ENCODE results near the gene AGTRAP. TPM values are rescaled to one million over a fixed set of nuclear protein-coding genes. Genes with fewer than 3 reads are reported as not detected.

The AGTRAP gene
- total RNA-seq, 2 experiments from 2014 or later, result 21.3 to 21.8 TPM

DNA sequence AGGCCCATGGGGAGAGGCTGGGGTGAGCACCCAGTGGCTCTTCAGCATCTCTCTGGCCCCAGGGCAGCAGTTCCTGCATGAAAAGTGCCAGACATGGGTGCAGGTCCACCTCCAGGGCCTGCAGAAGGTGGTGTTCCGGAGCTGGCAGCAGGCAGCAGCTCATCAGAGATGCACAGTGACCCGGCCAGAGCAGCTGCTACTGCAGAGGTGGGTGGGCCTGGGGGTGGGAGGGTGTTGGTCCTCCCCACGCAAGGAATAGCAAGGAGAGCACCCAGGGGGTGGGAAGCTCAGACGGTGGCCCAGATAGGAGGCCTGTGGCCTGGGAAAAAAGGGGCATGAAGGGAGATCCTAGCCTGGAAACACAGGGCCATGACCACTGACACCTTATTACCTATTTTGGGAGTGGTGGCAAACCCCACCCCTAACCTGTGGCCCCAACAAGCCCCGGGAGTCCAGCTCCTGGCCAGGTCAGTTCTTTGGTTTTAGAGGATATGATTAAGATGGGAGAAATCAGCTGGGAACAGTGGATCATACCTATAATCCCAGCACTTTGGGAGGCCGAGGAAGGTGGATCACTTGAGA lies 46.3 kb downstream of the AGTRAP start:
- Mint-ChIP-seq H3K27me3 (no peaks in the 10 kb centered on the region), H3K9me3 (no peaks in the 10 kb centered on the region), H3K4me3 (no peak overlapping the region), H3K36me3 (ENCODE audit: low read depth) (no peaks in the 10 kb centered on the region), H3K27ac (no peak overlapping the region), H3K4me1 (ENCODE audit: low read depth) (no peaks in the 10 kb centered on the region)
- intact Hi-C loops (cut with DNase I, micrococcal nuclease), result no loop called here
- Histone ChIP-seq H3K9me3 (ENCODE audit: control insufficient read depth in 1 of 2, insufficient read depth in 1 of 2, low read length in 2 of 2) (no peaks in the 10 kb centered on the region), H3K27ac (ENCODE audit: low read depth in 1 of 2, low read length in 2 of 2) (no peak overlapping the region), H3K36me3 (ENCODE audit: insufficient read depth, low read length) (no peaks in the 10 kb centered on the region), H3K4me1 (ENCODE audit: insufficient read depth, low read length) (peaks cover 13% of the 10 kb centered on the region), H3K27me3 (ENCODE audit: control insufficient read depth in 1 of 2, insufficient read depth in 2 of 2, low read length in 2 of 2) (no peaks in the 10 kb centered on the region), H3K4me3 (ENCODE audit: low read length) (no peak overlapping the region)
- peak in 1 of 14 experiments; percentile 9 for DNase-seq
- no peak for ATAC-seq (ENCODE audit: poor library complexity)
- POLR2A ChIA-PET, result no interaction called here
- CTCF ChIA-PET, result no interaction called here
- TF ChIP-seq, protein P1, sequence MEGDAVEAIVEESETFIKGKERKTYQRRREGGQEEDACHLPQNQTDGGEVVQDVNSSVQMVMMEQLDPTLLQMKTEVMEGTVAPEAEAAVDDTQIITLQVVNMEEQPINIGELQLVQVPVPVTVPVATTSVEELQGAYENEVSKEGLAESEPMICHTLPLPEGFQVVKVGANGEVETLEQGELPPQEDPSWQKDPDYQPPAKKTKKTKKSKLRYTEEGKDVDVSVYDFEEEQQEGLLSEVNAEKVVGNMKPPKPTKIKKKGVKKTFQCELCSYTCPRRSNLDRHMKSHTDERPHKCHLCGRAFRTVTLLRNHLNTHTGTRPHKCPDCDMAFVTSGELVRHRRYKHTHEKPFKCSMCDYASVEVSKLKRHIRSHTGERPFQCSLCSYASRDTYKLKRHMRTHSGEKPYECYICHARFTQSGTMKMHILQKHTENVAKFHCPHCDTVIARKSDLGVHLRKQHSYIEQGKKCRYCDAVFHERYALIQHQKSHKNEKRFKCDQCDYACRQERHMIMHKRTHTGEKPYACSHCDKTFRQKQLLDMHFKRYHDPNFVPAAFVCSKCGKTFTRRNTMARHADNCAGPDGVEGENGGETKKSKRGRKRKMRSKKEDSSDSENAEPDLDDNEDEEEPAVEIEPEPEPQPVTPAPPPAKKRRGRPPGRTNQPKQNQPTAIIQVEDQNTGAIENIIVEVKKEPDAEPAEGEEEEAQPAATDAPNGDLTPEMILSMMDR (IDR thresholded peaks at IDR 0.05), result no peak

DNA sequence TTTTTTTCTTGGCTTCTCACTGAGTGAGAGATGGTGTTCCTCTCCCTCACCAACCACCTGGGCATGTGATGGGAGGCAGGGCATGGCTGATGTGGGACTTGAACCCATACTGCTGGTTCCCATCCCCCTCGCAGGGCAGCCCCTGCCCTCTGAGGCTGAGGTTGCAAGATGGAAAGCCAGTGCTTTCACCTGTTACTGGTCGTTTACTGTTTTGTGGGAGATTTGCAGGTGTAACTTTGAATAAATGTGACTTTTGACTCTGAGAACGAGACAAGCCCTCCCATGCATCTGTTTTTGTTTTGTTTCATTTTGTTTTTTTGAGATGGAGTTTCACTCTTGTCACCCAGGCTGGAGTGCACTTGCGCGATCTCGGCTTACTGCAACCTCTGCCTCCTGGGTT lies 47.6 kb downstream of the AGTRAP start:
- intact Hi-C loops (cut with DNase I, micrococcal nuclease), result no loop called here
- ChIA-PET POLR2A (no interaction called here), CTCF (no interaction called here)
- no peaks in the 10 kb centered on the region for H3K27me3 ChIP-seq (ENCODE audit: control insufficient read depth in 1 of 2, insufficient read depth in 2 of 2, low read length in 2 of 2)
- peaks cover 13% of the 10 kb centered on the region for H3K4me1 ChIP-seq (ENCODE audit: insufficient read depth, low read length)
- no peaks in the 10 kb centered on the region for H3K27me3 Mint-ChIP-seq
- no peak for DNase-seq
- no peak for ATAC-seq (ENCODE audit: poor library complexity)
- H3K4me1 Mint-ChIP-seq (ENCODE audit: low read depth), result no peaks in the 10 kb centered on the region
- no peak overlapping the region for H3K4me3 ChIP-seq (ENCODE audit: low read length)
- no peaks in the 10 kb centered on the region for H3K36me3 ChIP-seq (ENCODE audit: insufficient read depth, low read length)
- no peak overlapping the region for H3K4me3 Mint-ChIP-seq
- H3K9me3 ChIP-seq (ENCODE audit: control insufficient read depth in 1 of 2, insufficient read depth in 1 of 2, low read length in 2 of 2), result no peaks in the 10 kb centered on the region
- TF ChIP-seq, protein P1 (IDR thresholded peaks at IDR 0.05), result no peak
- H3K27ac Mint-ChIP-seq, result no peak overlapping the region
- no peak overlapping the region for H3K27ac ChIP-seq (ENCODE audit: low read depth in 1 of 2, low read length in 2 of 2)
- H3K9me3 Mint-ChIP-seq, result no peaks in the 10 kb centered on the region
- no peaks in the 10 kb centered on the region for H3K36me3 Mint-ChIP-seq (ENCODE audit: low read depth)

DNA sequence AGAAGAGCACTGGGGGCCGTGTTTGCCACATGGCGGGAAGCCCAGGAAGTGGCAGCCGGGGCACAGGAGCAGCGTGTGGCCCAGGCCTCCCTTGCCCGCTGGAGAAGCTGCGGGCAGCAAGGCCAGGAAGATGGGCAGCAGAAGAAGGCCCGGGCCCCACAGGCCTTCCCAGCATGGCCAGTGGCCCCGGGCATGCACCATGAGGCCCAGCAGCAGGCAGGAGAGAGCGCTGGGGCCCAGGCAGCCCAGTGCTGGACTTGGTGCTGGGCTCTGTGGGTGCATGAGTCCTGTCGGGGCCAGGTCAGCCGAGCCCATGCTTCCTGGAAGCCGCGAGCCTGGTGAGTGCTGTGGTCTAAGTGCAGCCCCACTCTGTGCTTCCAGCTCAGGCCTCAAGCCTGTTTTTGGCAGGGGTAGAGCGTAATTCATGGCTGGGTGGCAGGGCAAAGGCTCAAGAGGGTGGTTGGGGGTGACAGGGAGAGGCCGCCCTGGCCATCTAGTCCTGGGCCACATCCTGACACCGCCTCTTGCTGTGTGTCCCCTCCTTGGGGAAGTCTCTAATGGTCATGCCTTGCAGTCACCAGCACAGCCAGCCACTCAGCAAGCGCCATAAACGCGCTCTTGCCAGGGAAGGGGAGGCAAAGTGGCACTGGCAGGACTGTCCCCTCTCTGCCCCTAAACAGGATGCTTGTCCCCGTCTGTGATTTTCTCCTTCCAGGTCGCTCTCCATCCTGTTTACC lies 48.5 kb downstream of the AGTRAP start:
- ChIA-PET POLR2A (interaction anchor here (1.6 kb wide), 1 partner anchor 123 kb away, joined by 3 read pairs; no protein-coding TSS in a partner anchor), CTCF (no interaction called here)
- Histone ChIP-seq H3K27ac (ENCODE audit: low read depth in 1 of 2, low read length in 2 of 2) (no peak overlapping the region), H3K27me3 (ENCODE audit: control insufficient read depth in 1 of 2, insufficient read depth in 2 of 2, low read length in 2 of 2) (no peaks in the 10 kb centered on the region), H3K36me3 (ENCODE audit: insufficient read depth, low read length) (no peaks in the 10 kb centered on the region), H3K4me1 (ENCODE audit: insufficient read depth, low read length) (peaks cover 13% of the 10 kb centered on the region), H3K4me3 (ENCODE audit: low read length) (peak overlapping the region; percentile 36), H3K9me3 (ENCODE audit: control insufficient read depth in 1 of 2, insufficient read depth in 1 of 2, low read length in 2 of 2) (no peaks in the 10 kb centered on the region)
- TF ChIP-seq, protein P1 (IDR thresholded peaks at IDR 0.05), result no peak
- ATAC-seq (ENCODE audit: poor library complexity) (no peak), DNase-seq (peak in 1 of 14 experiments; percentile 18)
- Mint-ChIP-seq H3K4me1 (ENCODE audit: low read depth) (no peaks in the 10 kb centered on the region), H3K9me3 (no peaks in the 10 kb centered on the region), H3K36me3 (ENCODE audit: low read depth) (no peaks in the 10 kb centered on the region), H3K4me3 (no peak overlapping the region), H3K27ac (no peak overlapping the region), H3K27me3 (no peaks in the 10 kb centered on the region)
- intact Hi-C loops (cut with DNase I, micrococcal nuclease), result no loop called here

Measured in CD4-positive, alpha-beta T cell (primary cell).